ENCODE data around the gene SCGB1D1. TPM values are rescaled to one million over a fixed set of nuclear protein-coding genes. Genes with fewer than 3 reads are reported as not detected.

The SCGB1D1 gene
- not detected for total RNA-seq

- WGBS, result 73% methylated on average over 8 of the region's 9 CpGs
- TF ChIP-seq POLR2AphosphoS5 (IDR thresholded peaks at IDR 0.05), result no peak
- Histone ChIP-seq H3K4me3 (no peak within 1 kb of the TSS), H3K9me3 (no peaks in the 10 kb centered on the region), H3K36me3 (no peaks in the 10 kb centered on the region), H3K27me3 (peaks cover 0 to 66% (median 2%) of the 10 kb centered on the region in 4 donors), H3K27ac (replicated peaks in 1 of 4) (no peak within 1 kb of the TSS), H3K4me1 (no peaks in the 10 kb centered on the region)
- no peak for DNase-seq (ENCODE audit: extremely low spot score)
- intact Hi-C loops (cut with DNase I), result no loop called here
These were observed at the start of gene SCGB1D1 for GRCh38 chr11:62190011-62190410. Gene SCGB1D1, plus strand, starts transcription at chr11:62190216. Its CDS starts 69 bp downstream, at chr11:62190285.

- no peak overlapping the region for H3K27ac ChIP-seq (replicated peaks in 1 of 4)
- H3K4me3 ChIP-seq, result no peak overlapping the region
- 92% methylated on average over 10 of the region's 24 CpGs for WGBS
- intact Hi-C loops (cut with DNase I), result no loop called here
- DNase-seq (ENCODE audit: extremely low spot score), result no peak
- H3K4me1 ChIP-seq, result no peaks in the 10 kb centered on the region
- no peak for TF ChIP-seq POLR2AphosphoS5 (IDR thresholded peaks at IDR 0.05)
- no peak for TF ChIP-seq POLR2A (IDR thresholded peaks at IDR 0.05; ENCODE audit: low read depth)
- no peak for TF ChIP-seq EP300 (IDR thresholded peaks at IDR 0.05)
- no peak for TF ChIP-seq CTCF (IDR thresholded peaks at IDR 0.05)
- H3K36me3 ChIP-seq, result peaks cover 28 to 86% (median 63%) of the 10 kb centered on the region in 4 donors
- no peaks in the 10 kb centered on the region for H3K9me3 ChIP-seq
- no peaks in the 10 kb centered on the region for H3K27me3 ChIP-seq
These were observed 49.5 kb upstream of the SCGB1D1 start for GRCh38 chr11:62140304-62141110.

GRCh38 chr11:62141111-62142042 is 48.6 kb upstream of the SCGB1D1 start:
- intact Hi-C loops (cut with DNase I), result no loop called here
- no peak for TF ChIP-seq EP300 (IDR thresholded peaks at IDR 0.05)
- no peak for TF ChIP-seq POLR2A (IDR thresholded peaks at IDR 0.05; ENCODE audit: low read depth)
- no peak for TF ChIP-seq CTCF (IDR thresholded peaks at IDR 0.05)
- no peak for TF ChIP-seq POLR2AphosphoS5 (IDR thresholded peaks at IDR 0.05)
- H3K36me3 ChIP-seq, result peaks cover 28 to 94% (median 70%) of the 10 kb centered on the region in 4 donors
- no peak overlapping the region for H3K4me3 ChIP-seq
- no peaks in the 10 kb centered on the region for H3K9me3 ChIP-seq
- no peak for DNase-seq (ENCODE audit: extremely low spot score)
- WGBS, result 91% methylated on average over 22 of the region's 22 CpGs
- H3K27ac ChIP-seq (replicated peaks in 1 of 4), result no peak overlapping the region
- H3K4me1 ChIP-seq, result no peaks in the 10 kb centered on the region
- H3K27me3 ChIP-seq, result no peaks in the 10 kb centered on the region

- Histone ChIP-seq H3K27me3 (no peaks in the 10 kb centered on the region), H3K4me3 (no peak overlapping the region), H3K4me1 (no peaks in the 10 kb centered on the region), H3K27ac (replicated peaks in 1 of 4) (no peak overlapping the region), H3K9me3 (no peaks in the 10 kb centered on the region), H3K36me3 (peaks cover 35 to 97% (median 76%) of the 10 kb centered on the region in 4 donors)
- no peak for DNase-seq (ENCODE audit: extremely low spot score)
- WGBS, result 92% methylated on average over 3 of the region's 4 CpGs
- TF ChIP-seq CTCF (IDR thresholded peaks at IDR 0.05), result no peak
- no peak for TF ChIP-seq POLR2AphosphoS5 (IDR thresholded peaks at IDR 0.05)
- TF ChIP-seq POLR2A (IDR thresholded peaks at IDR 0.05; ENCODE audit: low read depth), result no peak
- TF ChIP-seq EP300 (IDR thresholded peaks at IDR 0.05), result no peak
- intact Hi-C loops (cut with DNase I), result no loop called here
These were observed 48.0 kb upstream of the SCGB1D1 start for GRCh38 chr11:62142043-62142375.

- WGBS, result 54% methylated on average over 3 of the region's 3 CpGs
- intact Hi-C loops (cut with DNase I), result no loop called here
These were observed 47.1 kb upstream of the SCGB1D1 start for GRCh38 chr11:62142921-62143320.

More at GRCh38 chr11:62142921-62143320, 47.1 kb upstream of the SCGB1D1 start:
- Histone ChIP-seq H3K4me3 (no peak overlapping the region), H3K4me1 (no peaks in the 10 kb centered on the region), H3K27ac (replicated peaks in 1 of 4) (no peak overlapping the region), H3K27me3 (no peaks in the 10 kb centered on the region), H3K36me3 (peaks cover 41 to 99% (median 82%) of the 10 kb centered on the region in 4 donors), H3K9me3 (no peaks in the 10 kb centered on the region)
- TF ChIP-seq EP300 (IDR thresholded peaks at IDR 0.05) (no peak), POLR2AphosphoS5 (IDR thresholded peaks at IDR 0.05) (no peak), CTCF (IDR thresholded peaks at IDR 0.05) (no peak), POLR2A (IDR thresholded peaks at IDR 0.05; ENCODE audit: low read depth) (no peak)
- DNase-seq (ENCODE audit: extremely low spot score), result no peak
